ENCODE measurements around the gene PPARA. TPM values are rescaled to one million over a fixed set of nuclear protein-coding genes. Genes with fewer than 3 reads are reported as not detected.

The PPARA gene
- total RNA-seq, 1 experiment from 2014 or later = 7.7 TPM

DNA sequence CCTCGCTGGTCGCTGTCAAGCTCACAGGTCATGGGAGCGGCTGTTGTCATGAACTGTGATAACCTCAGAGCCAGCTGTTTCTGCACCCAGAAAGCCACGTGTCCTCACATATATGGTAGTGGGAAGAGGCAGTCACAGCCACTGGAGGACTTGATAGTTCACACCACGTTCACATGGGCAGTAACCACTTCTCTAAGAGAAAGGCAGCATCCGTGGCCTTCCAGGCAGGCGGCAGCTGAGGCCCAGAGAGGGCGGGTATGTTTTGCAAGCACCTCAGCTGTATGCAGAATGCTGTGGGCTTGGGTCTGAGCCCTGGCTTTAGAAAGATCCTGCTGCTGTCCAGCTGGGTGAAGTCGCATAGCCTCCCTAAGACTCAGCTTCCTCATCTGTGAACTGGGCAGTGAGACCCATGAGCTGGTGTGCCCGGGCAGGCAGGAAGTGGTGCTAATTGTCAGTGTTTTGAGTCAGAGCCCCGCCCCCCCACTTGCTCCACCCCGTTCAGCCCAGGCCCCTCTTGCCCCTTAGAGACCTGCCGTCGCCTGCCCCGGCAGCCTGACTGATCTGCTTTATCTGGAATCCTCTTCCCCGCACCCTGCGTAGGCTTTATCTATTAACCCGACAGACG, 130.8 kb downstream of the PPARA start:
- ChIA-PET CTCF (no interaction called here), POLR2A (ENCODE audit: unreplicated experiment) (no interaction called here)
- no peak for ATAC-seq
- no peak overlapping the region for H3K4me3 ChIP-seq (ENCODE audit: low read length)
- intact Hi-C loops (cut with micrococcal nuclease) = no loop called here
- no peaks in the 10 kb centered on the region for H3F3A ChIP-seq (ENCODE audit: low read length, unreplicated experiment)
- H3K27me3 ChIP-seq (ENCODE audit: low read length) = no peaks in the 10 kb centered on the region
- no peaks in the 10 kb centered on the region for H3K4me1 ChIP-seq (ENCODE audit: insufficient read depth, low read length)
- H3K36me3 ChIP-seq (ENCODE audit: low read depth, low read length) = peaks cover 1% of the 10 kb centered on the region; the same call in 1 of the 2 replicates
- H4K20me1 ChIP-seq (ENCODE audit: low read length) = no peaks in the 10 kb centered on the region
- H3K9me2 ChIP-seq (replicated peaks; ENCODE audit: low read length) = no peaks in the 10 kb centered on the region
- no peaks in the 10 kb centered on the region for H3K79me2 ChIP-seq (ENCODE audit: low read length)
- TF ChIP-seq CTCF (conservative IDR thresholded peaks at IDR 0.05; ENCODE audit: low read depth, low read length) (no peak), EZH2phosphoT487 (IDR thresholded peaks at IDR 0.05; ENCODE audit: borderline replicate concordance, low read length) (no peak), EZH2 (IDR thresholded peaks at IDR 0.05; ENCODE audit: low read length, unreplicated experiment) (no peak)
- BruUV-seq (replicated peaks) = no TSS peak
- H3K4me2 ChIP-seq (ENCODE audit: low read length) = no peak overlapping the region
- H2AFZ ChIP-seq (ENCODE audit: low read length) = no peak overlapping the region
- H3K9me3 ChIP-seq (ENCODE audit: low read length) = no peaks in the 10 kb centered on the region
- H3K9ac ChIP-seq (ENCODE audit: low read length) = no peak overlapping the region
- no peak overlapping the region for H3K27ac ChIP-seq (ENCODE audit: low read length)
- DNase-seq = no peak

GRCh38 chr22:46281866-46282678, 131.7 kb downstream of the PPARA start:
- Histone ChIP-seq H3K36me3 (ENCODE audit: low read depth, low read length) (no peaks in the 10 kb centered on the region; the same call in 1 of the 2 replicates), H3K4me3 (ENCODE audit: low read length) (no peak overlapping the region), H3K9me2 (replicated peaks; ENCODE audit: low read length) (no peaks in the 10 kb centered on the region), H3K4me1 (ENCODE audit: insufficient read depth, low read length) (no peaks in the 10 kb centered on the region), H3F3A (ENCODE audit: low read length, unreplicated experiment) (no peaks in the 10 kb centered on the region), H3K4me2 (ENCODE audit: low read length) (no peak overlapping the region), H4K20me1 (ENCODE audit: low read length) (no peaks in the 10 kb centered on the region), H3K27ac (ENCODE audit: low read length) (no peak overlapping the region), H3K27me3 (ENCODE audit: low read length) (no peaks in the 10 kb centered on the region), H3K9ac (ENCODE audit: low read length) (no peak overlapping the region), H2AFZ (ENCODE audit: low read length) (no peak overlapping the region), H3K9me3 (ENCODE audit: low read length) (no peaks in the 10 kb centered on the region), H3K79me2 (ENCODE audit: low read length) (no peaks in the 10 kb centered on the region)
- ChIA-PET POLR2A (ENCODE audit: unreplicated experiment) (no interaction called here), CTCF (no interaction called here)
- intact Hi-C loops (cut with micrococcal nuclease) = no loop called here
- DNase-seq (no peak), ATAC-seq (no peak)
- BruUV-seq (replicated peaks) = no TSS peak
- TF ChIP-seq EZH2phosphoT487 (IDR thresholded peaks at IDR 0.05; ENCODE audit: borderline replicate concordance, low read length) (no peak), CTCF (conservative IDR thresholded peaks at IDR 0.05; ENCODE audit: low read depth, low read length) (no peak), EZH2 (IDR thresholded peaks at IDR 0.05; ENCODE audit: low read length, unreplicated experiment) (no peak)

DNA sequence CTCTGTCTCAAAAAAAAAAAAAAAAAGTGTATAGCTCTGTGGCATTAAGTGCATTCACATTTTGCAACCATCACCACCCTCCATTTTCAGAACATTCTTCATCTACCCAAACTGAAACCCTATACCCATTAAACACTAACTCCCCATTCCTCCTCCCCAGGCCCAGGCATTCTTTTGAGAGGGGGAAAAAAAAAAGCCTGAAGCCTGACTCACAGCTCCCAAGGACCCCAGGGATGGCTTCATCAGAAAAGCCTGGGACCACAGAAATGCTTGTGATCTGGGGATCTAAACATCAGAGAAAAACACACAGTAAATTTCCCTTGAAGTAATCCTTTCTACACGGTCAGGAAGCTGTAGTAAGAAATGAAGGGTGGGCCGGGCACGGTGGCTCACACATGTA, 135.7 kb downstream of the PPARA start:
- Histone ChIP-seq H3K36me3 (ENCODE audit: low read depth, low read length) (no peaks in the 10 kb centered on the region; the same call in 1 of the 2 replicates), H3K9me2 (replicated peaks; ENCODE audit: low read length) (no peaks in the 10 kb centered on the region), H4K20me1 (ENCODE audit: low read length) (no peaks in the 10 kb centered on the region), H3K4me1 (ENCODE audit: insufficient read depth, low read length) (no peaks in the 10 kb centered on the region), H3K27me3 (ENCODE audit: low read length) (no peaks in the 10 kb centered on the region), H3K9ac (ENCODE audit: low read length) (no peak overlapping the region), H3K4me3 (ENCODE audit: low read length) (no peak overlapping the region), H3K27ac (ENCODE audit: low read length) (no peak overlapping the region), H2AFZ (ENCODE audit: low read length) (no peak overlapping the region), H3F3A (ENCODE audit: low read length, unreplicated experiment) (no peaks in the 10 kb centered on the region), H3K4me2 (ENCODE audit: low read length) (no peak overlapping the region), H3K9me3 (ENCODE audit: low read length) (no peaks in the 10 kb centered on the region), H3K79me2 (ENCODE audit: low read length) (no peaks in the 10 kb centered on the region)
- no peak for ATAC-seq
- ChIA-PET CTCF (no interaction called here), POLR2A (ENCODE audit: unreplicated experiment) (no interaction called here)
- BruUV-seq (replicated peaks) = TSS peak; percentile 19
- no peak for DNase-seq
- TF ChIP-seq EZH2phosphoT487 (IDR thresholded peaks at IDR 0.05; ENCODE audit: borderline replicate concordance, low read length) (no peak), CTCF (conservative IDR thresholded peaks at IDR 0.05; ENCODE audit: low read depth, low read length) (no peak), EZH2 (IDR thresholded peaks at IDR 0.05; ENCODE audit: low read length, unreplicated experiment) (no peak)
- intact Hi-C loops (cut with micrococcal nuclease) = no loop called here
